Measurements from ENCODE around the gene RASL12. TPM values are rescaled to one million over a fixed set of nuclear protein-coding genes. Genes with fewer than 3 reads are reported as not detected.
A peak's percentile ranks its signal among the peaks of the same experiment; 100 is the strongest.

Gene RASL12, protein sequence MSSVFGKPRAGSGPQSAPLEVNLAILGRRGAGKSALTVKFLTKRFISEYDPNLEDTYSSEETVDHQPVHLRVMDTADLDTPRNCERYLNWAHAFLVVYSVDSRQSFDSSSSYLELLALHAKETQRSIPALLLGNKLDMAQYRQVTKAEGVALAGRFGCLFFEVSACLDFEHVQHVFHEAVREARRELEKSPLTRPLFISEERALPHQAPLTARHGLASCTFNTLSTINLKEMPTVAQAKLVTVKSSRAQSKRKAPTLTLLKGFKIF
- 0.38 and 0.40 TPM in 2 replicates for total RNA-seq
- long read RNA-seq: 0 reads

DNA sequence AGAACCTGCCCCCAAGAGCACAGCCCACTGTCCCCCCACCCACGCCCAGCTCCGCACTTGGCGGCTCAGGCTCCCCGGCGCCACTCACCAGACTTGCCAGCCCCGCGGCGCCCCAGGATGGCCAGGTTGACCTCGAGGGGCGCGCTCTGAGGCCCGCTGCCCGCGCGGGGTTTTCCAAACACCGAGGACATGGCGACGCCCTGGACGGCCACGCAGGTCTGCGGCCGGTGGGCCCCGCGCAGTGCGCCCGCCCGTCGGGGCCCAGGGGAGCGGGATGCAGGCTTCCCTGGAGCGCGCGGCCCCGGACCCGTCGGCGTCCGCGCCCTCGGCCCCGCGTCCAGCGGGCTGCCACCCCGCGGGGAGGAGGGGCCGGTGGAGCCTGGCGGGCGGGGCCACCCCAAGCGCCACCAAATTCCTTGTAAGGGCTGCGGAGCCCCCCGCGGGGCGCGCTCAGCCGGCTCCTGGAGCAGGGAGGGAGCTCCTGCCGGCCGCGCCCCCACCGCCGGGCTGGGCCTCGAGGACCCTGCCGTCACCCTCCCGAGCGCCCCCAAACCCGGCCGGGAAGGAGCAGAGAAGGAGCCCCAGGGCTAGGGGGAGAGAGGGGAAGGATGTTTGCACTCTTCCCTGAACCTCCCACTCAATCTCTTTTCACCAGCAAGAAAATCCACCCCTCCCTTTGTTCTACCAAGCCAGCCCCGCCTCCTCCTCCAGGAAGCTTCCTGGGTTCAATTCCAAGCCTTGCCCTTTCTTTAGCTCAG, at the start of gene RASL12:
Gene RASL12, minus strand, starts transcription at position 347 of the 758 bp plus-strand sequence. Its CDS starts 156 bp downstream, at position 191.
- Mint-ChIP-seq H3K4me3 (ENCODE audit: low read depth) (peak within 1 kb of the TSS; percentile 61), H3K4me1 (ENCODE audit: low read depth) (peaks cover 4% of the 10 kb centered on the region), H3K27me3 (peaks cover 47% of the 10 kb centered on the region), H3K27ac (peak within 1 kb of the TSS; percentile 89), H3K36me3 (ENCODE audit: insufficient read depth) (no peaks in the 10 kb centered on the region), H3K9me3 (ENCODE audit: low read depth) (no peaks in the 10 kb centered on the region)
- DNase-seq (ENCODE audit: low spot score, unreplicated experiment): no peak
- TF ChIP-seq, protein P1, sequence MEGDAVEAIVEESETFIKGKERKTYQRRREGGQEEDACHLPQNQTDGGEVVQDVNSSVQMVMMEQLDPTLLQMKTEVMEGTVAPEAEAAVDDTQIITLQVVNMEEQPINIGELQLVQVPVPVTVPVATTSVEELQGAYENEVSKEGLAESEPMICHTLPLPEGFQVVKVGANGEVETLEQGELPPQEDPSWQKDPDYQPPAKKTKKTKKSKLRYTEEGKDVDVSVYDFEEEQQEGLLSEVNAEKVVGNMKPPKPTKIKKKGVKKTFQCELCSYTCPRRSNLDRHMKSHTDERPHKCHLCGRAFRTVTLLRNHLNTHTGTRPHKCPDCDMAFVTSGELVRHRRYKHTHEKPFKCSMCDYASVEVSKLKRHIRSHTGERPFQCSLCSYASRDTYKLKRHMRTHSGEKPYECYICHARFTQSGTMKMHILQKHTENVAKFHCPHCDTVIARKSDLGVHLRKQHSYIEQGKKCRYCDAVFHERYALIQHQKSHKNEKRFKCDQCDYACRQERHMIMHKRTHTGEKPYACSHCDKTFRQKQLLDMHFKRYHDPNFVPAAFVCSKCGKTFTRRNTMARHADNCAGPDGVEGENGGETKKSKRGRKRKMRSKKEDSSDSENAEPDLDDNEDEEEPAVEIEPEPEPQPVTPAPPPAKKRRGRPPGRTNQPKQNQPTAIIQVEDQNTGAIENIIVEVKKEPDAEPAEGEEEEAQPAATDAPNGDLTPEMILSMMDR (IDR thresholded peaks at IDR 0.05; ENCODE audit: unreplicated experiment): no peak

DNA sequence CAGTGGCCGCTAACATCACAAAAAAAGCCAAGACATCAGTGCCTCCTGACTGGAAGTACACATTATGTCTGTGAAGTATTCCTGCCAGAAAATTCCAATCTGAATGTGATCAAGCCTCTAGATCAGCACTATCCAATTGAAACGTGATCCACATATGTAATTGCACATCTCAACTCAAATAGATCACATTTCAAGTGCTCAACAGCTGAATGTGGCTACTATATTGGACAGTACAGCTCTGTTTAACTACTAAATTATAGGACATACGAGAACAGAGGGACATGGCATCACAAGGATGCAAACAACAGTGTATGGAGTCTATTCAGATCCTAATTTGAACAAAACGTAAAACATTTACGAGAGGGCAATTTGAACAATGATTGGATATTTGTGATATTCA, 47.8 kb upstream of the RASL12 start:
- Mint-ChIP-seq H3K27ac (peak overlapping the region; percentile 5), H3K4me3 (ENCODE audit: low read depth) (no peak overlapping the region), H3K9me3 (ENCODE audit: low read depth) (no peaks in the 10 kb centered on the region), H3K36me3 (ENCODE audit: insufficient read depth) (peaks cover 26% of the 10 kb centered on the region), H3K27me3 (no peaks in the 10 kb centered on the region), H3K4me1 (ENCODE audit: low read depth) (no peaks in the 10 kb centered on the region)
- DNase-seq (ENCODE audit: low spot score, unreplicated experiment): no peak
- TF ChIP-seq, protein P1 (IDR thresholded peaks at IDR 0.05; ENCODE audit: unreplicated experiment): no peak

DNA sequence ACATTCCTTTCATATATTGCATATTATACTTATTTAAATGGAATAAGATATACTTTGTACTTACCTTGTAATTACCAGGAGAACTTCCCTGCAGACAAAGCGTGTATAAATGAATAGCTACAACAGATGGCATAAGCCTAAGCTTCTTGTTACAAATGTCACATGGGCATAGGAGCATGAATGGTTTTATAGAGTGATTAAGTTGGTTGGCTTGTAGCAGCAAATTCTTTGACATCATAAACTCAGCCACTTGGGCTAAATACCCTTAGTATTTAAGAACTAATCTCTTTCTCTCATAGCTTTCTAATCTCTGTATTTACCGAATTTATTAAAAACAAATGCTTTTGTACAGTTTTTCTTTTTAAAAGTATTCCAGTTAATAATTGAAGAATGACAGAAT, 47.3 kb upstream of the RASL12 start, which contains the start of gene UBAP1L:
Gene UBAP1L, minus strand, starts transcription at position 115 of the 400 bp plus-strand sequence. CDS start 8,985 bp downstream, outside the sequence.
- H3K9me3 Mint-ChIP-seq (ENCODE audit: low read depth): no peaks in the 10 kb centered on the region
- no peak for DNase-seq (ENCODE audit: low spot score, unreplicated experiment)
- TF ChIP-seq, protein P1 (IDR thresholded peaks at IDR 0.05; ENCODE audit: unreplicated experiment): no peak
- H3K36me3 Mint-ChIP-seq (ENCODE audit: insufficient read depth): peaks cover 26% of the 10 kb centered on the region
- no peaks in the 10 kb centered on the region for H3K4me1 Mint-ChIP-seq (ENCODE audit: low read depth)
- H3K27ac Mint-ChIP-seq: peak within 1 kb of the TSS; percentile 5
- H3K4me3 Mint-ChIP-seq (ENCODE audit: low read depth): no peak within 1 kb of the TSS
- H3K27me3 Mint-ChIP-seq: no peaks in the 10 kb centered on the region

DNA sequence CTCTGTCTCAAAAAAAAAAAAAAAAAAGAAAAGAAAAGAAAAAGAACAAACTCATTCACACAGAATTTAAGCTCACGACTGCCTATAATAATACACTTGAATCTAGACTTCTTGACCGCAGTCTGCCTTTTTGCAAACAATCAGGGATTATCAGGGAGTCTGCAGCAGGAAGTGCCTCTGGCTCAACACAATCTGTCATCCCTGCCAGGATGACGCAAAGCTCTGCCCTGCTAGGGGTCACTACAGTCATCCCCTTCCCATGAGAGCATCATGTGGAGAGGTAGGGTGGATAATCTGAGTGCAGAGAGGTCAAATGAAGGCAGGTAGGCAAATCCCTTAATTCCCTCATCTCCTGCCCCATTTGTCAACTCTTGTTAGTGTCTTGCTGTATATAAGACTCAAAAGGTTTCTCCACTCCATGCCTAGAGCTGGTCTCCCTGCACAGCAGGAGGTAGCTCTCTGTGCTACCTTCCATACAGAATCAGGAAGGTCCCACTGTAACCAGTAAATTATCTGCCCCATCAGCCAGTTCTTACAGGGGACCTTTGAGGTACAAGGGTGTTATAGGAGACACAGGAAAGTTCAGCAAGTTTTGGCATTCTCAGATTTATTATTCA, 43.0 kb upstream of the RASL12 start:
- Mint-ChIP-seq H3K9me3 (ENCODE audit: low read depth) (no peaks in the 10 kb centered on the region), H3K27me3 (no peaks in the 10 kb centered on the region), H3K36me3 (ENCODE audit: insufficient read depth) (peaks cover 14% of the 10 kb centered on the region), H3K4me3 (ENCODE audit: low read depth) (no peak overlapping the region), H3K4me1 (ENCODE audit: low read depth) (no peaks in the 10 kb centered on the region), H3K27ac (no peak overlapping the region)
- TF ChIP-seq, protein P1 (IDR thresholded peaks at IDR 0.05; ENCODE audit: unreplicated experiment): no peak
- DNase-seq (ENCODE audit: low spot score, unreplicated experiment): no peak

DNA sequence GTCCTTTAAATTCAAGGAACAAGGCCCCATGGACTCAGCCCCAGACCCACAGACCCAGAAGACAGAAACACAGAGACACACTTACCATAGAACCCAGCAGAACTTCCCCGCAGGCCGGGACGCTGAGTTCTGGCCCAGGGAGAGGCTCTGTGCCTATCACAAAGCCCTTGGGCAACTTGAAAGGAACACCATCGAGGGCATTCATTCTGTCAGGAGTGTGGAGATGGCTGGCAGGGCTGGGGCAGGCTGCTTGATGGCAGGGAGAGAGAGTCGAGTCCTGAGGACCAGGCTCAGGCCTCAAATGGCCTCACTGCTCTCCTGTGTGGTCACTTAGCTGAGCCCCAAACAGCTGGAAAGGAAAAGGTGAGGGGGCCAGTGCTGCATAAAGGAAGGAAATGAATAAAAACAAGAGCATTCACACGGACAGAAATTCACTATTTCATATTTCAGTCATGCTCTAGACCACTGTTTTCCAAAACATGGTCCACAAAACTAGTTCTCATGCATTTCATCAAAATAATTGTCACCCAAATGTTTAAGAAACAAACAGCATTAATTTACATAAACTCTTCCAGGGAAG, 38.3 kb upstream of the RASL12 start:
- peaks cover 6% of the 10 kb centered on the region for H3K36me3 Mint-ChIP-seq (ENCODE audit: insufficient read depth)
- H3K4me1 Mint-ChIP-seq (ENCODE audit: low read depth): peaks cover 2% of the 10 kb centered on the region
- no peak overlapping the region for H3K4me3 Mint-ChIP-seq (ENCODE audit: low read depth)
- peaks cover 8% of the 10 kb centered on the region for H3K27me3 Mint-ChIP-seq
- no peaks in the 10 kb centered on the region for H3K9me3 Mint-ChIP-seq (ENCODE audit: low read depth)
- no peak for DNase-seq (ENCODE audit: low spot score, unreplicated experiment)
- TF ChIP-seq, protein P1 (IDR thresholded peaks at IDR 0.05; ENCODE audit: unreplicated experiment): no peak
- peak overlapping the region; percentile 37 for H3K27ac Mint-ChIP-seq
